NCI-H128 (cell line): ENCODE results near the gene ACSS1.

Experiments used
- DNase-seq: peaks from one replicate; lab custom pipeline; 2025; ENCODE audit not compliant: unreplicated experiment; lab: John Stamatoyannopoulos, UW

ACSS1 gene

DNA sequence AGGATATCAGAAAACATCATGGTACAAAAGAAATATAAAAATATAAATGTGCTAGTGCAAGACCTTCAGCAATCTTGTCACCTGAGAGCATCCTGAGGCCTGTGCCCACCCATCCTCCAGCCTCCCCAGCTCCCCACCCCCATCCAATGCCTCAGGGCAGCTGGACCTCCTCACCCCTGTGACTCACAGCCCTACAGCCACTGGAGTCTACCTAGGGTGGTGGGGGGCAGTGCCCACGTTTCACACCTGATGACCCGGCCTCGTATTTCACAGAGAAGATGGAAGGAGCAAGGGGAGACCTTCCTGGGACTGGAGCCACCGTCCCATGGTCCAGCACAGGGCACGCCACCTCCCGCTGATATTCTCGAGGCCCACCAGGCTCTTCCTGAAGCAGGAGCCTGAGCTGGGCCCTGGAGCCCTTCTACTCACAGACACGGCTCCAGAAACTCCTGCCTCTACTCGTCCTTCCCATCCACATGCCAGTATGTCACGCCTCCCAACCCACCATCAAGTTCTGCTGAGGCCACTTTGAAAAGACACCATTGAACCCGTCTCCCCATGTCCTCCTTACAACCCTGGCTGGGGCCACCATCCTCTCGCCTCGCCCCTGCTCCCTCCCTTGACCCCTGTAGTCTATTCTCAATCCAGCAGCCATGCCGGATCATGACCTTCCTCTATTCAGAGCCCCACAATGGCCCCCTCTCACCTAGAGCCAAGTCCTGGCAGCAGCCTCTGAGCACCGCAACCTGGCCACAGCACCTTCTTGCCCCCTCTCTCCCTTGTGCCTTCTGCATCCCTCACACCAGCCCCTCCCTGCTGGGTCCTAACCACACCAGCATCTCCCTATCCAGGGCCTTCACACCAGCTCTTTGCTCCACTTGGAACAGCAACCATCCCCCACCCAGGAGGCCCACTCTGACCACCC is 78.6 kb downstream of the ACSS1 start:
- no peak for DNase-seq

DNA sequence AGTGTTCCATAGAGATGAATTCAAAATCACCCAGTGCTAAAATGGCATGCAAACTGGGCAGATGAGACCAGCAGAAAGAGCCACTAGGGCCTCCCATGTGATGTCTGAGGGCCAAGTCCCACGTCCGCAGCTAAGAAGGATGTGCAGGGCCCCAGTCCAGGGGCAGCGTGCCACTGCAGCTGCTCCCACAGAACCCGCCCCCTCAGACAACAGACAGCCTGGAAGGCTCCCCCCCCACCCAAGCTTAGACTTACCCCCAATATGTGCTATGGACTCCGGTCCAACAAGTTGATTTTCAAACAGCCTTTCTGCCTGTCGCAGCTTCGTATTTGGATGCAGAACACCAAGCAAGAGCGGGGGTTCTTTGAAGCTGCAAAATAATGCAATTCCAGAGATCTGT is 79.4 kb downstream of the ACSS1 start:
- no peak for DNase-seq

DNA sequence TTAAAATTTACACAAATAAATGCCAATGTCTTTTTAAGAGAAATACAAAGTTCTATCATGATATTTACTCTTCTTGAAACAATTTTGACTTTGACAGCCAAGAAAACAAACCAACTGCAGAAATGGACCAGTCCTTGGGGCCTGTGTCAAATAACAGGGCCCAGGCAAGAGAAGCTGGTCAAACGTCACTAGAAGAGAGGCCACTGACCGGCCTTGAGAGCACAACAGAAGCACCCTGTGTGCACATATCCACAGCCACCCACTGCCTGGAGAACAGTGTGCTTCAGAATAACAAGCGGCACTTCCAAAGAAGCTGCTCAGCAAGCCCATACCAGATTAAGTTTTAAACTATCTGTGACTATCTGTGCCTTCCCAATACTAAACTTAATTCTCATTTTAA is 80.1 kb downstream of the ACSS1 start:
- DNase-seq = no peak

DNA sequence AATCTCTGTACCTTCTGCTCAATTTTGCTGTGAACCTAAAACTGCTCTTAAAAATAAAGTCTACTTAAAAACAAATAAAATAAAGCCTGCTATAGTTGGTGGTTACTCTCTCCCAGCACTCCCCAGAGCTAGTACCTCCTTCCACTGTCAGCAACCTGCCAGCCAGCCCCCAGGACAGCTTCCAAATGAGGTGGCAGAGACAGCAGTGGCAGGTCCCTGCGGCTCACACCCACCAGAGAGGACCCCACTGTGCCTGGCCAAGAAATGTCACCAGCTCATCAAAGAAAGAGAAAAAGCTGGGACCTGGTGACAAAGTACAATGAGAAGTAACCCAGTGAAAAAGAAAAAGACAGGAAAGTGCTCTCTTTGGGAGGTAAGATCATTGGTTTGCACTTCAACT is 80.6 kb downstream of the ACSS1 start:
- DNase-seq = no peak

- no peak for DNase-seq
These were observed 85.6 kb downstream of the ACSS1 start for GRCh38 chr20:24972341-24972740.

GRCh38 chr20:24971376-24972101 is 86.4 kb downstream of the ACSS1 start:
- no peak for DNase-seq

DNA sequence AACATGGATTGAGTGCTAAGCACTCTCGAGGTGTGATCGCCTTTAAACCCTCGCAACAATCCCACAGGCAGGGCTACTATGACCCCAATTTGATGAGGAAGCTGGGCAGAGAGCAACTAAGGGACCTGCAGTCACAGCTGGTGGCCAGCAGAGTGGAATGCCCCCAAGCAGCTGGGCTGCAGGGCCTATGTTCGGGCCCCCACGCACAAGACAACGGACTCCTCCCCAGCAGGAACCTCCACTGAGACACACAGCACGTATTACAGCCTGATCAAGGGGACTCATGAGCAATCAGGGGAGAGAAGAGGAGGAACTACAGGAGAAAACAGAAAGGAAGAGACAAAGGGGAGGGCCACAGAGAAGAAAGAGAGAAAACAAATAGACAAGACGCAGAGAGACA is 87.2 kb downstream of the ACSS1 start:
- no peak for DNase-seq

GRCh38 chr20:24970030-24970553 is 87.8 kb downstream of the ACSS1 start:
- DNase-seq = no peak

DNA sequence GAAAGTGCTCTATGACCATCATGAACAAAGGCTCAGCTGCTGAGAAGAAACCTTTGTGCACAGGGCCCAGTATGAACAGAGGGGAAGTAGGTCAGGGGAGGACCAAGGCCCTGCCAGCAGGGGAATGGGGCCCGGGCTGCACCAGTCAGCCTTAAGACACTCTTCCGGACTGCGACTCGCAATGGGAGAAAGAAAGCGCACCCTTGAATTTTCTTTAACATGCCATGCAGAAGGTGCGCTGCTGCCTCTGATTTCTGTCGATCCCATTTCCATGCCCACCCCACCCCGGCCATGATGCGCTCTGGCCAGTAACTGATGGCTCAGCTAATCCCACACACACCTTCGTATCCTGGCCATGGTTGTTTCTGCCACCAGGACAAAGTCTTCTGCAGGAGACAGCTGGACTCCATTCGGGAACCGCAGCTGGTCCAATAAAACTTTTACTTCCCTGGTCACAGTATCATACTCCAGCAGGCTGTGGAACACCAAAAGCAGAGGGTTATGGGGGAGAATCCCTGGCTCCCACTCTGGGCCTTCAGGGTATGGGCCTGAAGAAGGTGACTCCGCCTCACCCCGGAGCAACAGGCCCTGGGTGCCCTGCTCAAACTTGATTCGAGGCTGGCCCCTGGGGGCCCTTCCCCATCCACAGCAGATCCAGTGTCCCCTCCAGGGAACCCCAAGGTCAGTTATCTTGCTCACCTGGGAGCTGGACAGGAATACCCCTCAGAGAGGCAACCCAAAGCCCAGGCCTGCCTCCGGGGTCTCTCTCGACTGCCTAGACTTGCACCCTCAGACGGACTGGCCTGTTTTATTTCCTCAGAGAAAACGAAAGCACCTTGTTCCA is 88.5 kb downstream of the ACSS1 start:
- no peak for DNase-seq

DNA sequence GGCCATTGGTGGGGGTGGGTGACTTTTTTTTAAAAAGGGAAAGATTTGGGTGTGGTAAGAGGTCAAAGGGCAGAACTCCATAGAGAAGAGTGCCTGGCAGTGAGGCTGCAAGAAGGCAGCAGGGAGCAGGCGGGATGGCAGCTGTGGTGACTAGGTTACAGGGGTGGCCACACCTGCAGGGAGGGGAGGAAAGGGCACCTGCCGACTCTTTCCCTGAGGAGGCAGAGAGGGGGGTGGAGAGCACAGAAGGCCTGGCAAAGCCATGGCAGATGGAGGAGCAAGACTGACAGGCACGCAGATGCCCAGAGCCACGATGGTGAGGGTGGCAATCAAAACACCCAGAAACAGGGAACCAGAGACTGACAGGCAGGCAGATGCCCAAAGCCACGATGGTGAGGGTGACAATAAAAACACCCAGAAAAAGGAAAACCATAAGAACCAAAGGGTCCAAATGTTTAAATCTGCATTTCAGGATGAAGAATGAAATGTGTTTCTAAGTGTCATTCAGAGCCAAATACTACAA is 89.6 kb downstream of the ACSS1 start:
- DNase-seq = no peak

DNA sequence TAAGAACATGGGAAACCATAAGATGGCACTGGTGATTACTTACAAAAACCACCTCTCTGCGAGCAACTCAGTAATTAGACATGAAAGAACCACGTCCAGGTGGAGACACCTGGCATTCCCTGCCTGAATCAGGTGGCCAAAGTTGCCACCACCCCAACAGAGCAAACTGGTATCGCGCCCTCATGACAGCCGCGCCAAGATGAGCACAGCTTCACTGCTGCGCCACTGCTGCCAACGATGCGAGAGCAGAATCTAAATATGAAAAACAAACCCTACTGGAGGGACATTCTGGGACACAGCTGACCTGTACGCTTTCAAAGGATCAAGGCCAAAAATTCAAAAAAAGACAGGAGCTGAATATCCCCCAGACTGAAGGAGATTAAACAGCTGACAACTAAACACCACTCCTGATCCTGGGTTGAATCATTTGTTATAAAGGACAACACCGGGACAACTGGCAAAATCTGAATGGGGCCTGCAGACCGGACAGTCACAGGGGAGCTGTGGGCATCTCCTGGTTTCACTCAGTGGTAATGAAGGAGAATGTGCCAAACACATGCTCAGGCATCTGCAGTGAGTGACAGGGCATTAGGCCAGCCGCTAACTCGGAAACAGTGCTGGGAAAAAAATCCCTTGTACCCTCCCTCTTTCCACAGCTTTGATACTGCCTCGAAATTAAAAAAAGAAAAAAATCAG is 91.5 kb downstream of the ACSS1 start:
- DNase-seq = no peak

GRCh38 chr20:24965065-24965919 is 92.6 kb downstream of the ACSS1 start:
- DNase-seq = no peak

DNA sequence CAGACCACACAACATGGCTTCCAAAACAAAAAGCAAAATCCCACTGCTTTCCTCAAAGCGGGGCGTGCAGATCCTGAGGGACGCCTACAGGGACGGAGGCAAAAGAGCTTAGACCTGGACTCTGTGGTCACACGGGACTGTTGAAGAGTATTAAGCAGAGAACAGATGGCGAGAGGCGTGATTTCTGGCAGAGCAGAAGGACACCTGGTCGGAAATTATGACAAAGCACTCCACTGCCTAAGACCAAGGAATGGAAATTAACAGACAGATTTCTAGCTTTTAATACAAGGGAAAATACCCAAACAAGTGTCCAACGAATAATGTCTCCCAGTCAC is 93.5 kb downstream of the ACSS1 start:
- DNase-seq = no peak

DNA sequence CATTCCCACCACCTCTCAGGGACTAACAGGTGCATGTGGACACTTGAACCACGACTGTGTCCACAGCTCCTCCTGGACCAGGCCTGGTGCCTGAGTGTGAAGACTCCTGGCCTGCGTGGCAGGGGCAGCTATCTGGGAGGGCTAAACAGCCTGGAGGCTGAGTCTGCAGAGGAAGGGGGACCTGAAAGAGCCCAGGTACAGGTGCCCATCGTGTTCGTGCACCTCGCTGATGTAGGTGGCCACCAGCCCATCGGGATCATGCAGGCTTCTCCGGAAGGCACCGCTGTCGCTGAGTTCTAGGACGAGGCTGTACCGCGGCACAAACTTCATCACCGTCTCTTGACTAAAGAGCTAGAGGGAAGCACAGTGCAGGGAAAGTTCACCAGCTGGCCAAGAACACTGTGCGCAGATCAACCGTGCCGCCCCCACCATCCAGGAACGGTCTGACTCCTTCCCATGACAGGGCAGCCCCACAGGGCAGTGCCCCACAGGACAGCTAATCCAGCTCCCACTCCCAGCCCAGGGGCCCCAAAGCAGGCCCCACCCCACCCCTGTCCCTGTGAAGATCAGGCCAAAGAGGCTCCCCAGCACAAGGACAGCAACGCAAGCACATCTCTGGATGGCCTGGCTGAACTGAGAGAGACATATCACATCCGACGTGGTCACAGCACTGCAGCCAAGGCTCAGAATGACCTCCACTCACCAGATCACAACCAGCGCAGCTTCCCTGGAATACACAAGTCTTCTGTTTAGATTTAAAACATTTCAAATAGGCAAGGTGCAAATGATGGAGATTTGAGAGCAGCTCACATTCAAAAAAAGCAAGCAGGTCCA is 94.0 kb downstream of the ACSS1 start:
- no peak for DNase-seq

GRCh38 chr20:24962510-24962909 is 95.4 kb downstream of the ACSS1 start:
- no peak for DNase-seq

GRCh38 chr20:24962182-24962492 is 95.8 kb downstream of the ACSS1 start:
- DNase-seq = no peak

- DNase-seq = no peak
These were observed 96.4 kb downstream of the ACSS1 start for GRCh38 chr20:24961384-24962181.

GRCh38 chr20:24960861-24961260 is 97.1 kb downstream of the ACSS1 start:
- no peak for DNase-seq
